Measurements from ENCODE around the gene EDAR. TPM values are rescaled to one million over a fixed set of nuclear protein-coding genes. Genes with fewer than 3 reads are reported as not detected.

Gene EDAR
- total and polyA plus RNA-seq, 9 of the 15 experiments (the other 6 are each of a cell fraction or from before 2014, with no cell fraction given): 0.01 TPM; not detected in 8

GRCh38 chr2:108919571-108920373, 69.2 kb downstream of the EDAR start:
- ChIA-PET CTCF (ENCODE audit: low intra/inter-chr PET ratio) (no interaction called here), POLR2A (interaction anchor here (0.6 kb wide), 1 partner anchor 10 kb away, joined by 3 read pairs; no protein-coding TSS in a partner anchor)
- H3K27ac ChIP-seq (ENCODE audit: extremely low read depth, low read depth, low read length): no peak overlapping the region
- intact Hi-C loops (cut with micrococcal nuclease): no loop called here
- ATAC-seq (no peak), FAIRE-seq (no peak), DNase-seq (ENCODE audit: extremely low read depth in 1 of 4, low spot score in 3 of 4) (no peak)
- H2AFZ ChIP-seq (ENCODE audit: low read depth, low read length): no peak overlapping the region
- no peaks in the 10 kb centered on the region for H3K9me1 ChIP-seq (ENCODE audit: control insufficient read depth, insufficient read depth, low read length)
- H3K4me2 ChIP-seq (ENCODE audit: insufficient read depth, low read length): no peak overlapping the region
- TF ChIP-seq SIN3A (IDR thresholded peaks at IDR 0.05; ENCODE audit: borderline replicate concordance in 2 of 2, control insufficient read depth in 1 of 2, low read depth in 2 of 2, low read length in 2 of 2) (no peak), KLF1 (tag; IDR thresholded peaks at IDR 0.05) (no peak), ZC3H11A (IDR thresholded peaks at IDR 0.05; ENCODE audit: low read depth, low read length) (no peak), BHLHE40 (IDR thresholded peaks at IDR 0.05; ENCODE audit: low read length) (peak; percentile 45; the same call in 1 of the 2 replicates), ZBTB33 (CRISPR knock-in tag; IDR thresholded peaks at IDR 0.05) (no peak)
- 2% methylated on average over 15 of the region's 19 CpGs for WGBS (ENCODE audit: insufficient coverage, low coverage, missing lambda C conversion rate)
- no peak overlapping the region for H3K4me3 ChIP-seq
- H3K4me1 ChIP-seq (replicated peaks in 1 of 2; ENCODE audit: control insufficient read depth in 2 of 2, insufficient read depth in 2 of 2, low read length in 2 of 2): no peaks in the 10 kb centered on the region
- no TSS peak for BruUV-seq (replicated peaks)
- no peaks in the 10 kb centered on the region for H3K36me3 ChIP-seq (ENCODE audit: control insufficient read depth, insufficient read depth, low read length)
- no peaks in the 10 kb centered on the region for H3K9me3 ChIP-seq (replicated peaks; ENCODE audit: control insufficient read depth, insufficient read depth, low read depth, low read length)
- H3K27me3 ChIP-seq (ENCODE audit: control insufficient read depth in 2 of 2, insufficient read depth in 2 of 2, low read length in 2 of 2): peaks cover 39 to 89% of the 10 kb centered on the region in 2 experiments
- in situ Hi-C loops (cut with MboI): no loop called here
- H4K20me1 ChIP-seq (replicated peaks; ENCODE audit: control insufficient read depth, insufficient read depth, low read length): 0 out of 2 replicates have a peak, but pooled peaks cover 3% of the 10 kb centered on the region
- no peaks in the 10 kb centered on the region for H3K79me2 ChIP-seq (ENCODE audit: control insufficient read depth, insufficient read depth, low read length)
- H3K9ac ChIP-seq (ENCODE audit: insufficient read depth in 1 of 2, low read depth in 2 of 2, low read length in 2 of 2): no peak overlapping the region

Measured in K562 (cell line).